ENCODE measurements around the gene MYO1D.

MYO1D gene

DNA sequence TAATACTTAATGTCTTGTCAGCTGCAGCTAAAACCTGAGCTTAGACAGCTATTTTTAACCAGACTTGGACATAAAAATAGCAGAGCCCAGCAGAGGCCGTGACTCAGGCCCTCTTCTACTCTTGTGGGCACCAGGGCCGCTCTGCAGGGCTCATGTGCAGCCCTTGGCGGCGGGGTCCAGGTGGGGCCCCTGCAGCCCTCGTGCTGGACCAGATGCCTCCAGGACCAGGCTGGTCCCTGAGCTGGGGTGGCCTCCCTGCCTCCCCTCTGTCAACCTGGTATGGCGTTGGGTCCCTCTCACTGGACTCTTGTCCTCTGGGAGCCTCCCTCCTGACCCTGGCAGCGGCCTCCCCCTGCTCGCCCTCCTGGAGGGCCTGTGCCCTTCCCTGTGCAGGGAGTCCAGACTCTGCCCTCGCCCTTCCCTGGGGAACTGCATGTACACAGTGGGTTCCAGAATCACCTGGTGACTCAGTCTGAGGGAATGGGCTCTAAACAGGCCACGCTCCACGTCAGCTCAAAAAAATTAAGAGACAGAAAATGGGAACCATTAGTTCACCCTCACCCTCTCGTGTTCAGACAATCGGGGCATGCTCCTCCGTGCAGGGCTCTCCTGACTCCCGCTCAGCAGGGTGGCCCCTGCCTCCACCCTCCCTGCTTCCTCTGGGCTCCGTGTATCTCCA lies 380.4 kb downstream of the MYO1D start:
- peak; percentile 92 for DNase-seq

DNA sequence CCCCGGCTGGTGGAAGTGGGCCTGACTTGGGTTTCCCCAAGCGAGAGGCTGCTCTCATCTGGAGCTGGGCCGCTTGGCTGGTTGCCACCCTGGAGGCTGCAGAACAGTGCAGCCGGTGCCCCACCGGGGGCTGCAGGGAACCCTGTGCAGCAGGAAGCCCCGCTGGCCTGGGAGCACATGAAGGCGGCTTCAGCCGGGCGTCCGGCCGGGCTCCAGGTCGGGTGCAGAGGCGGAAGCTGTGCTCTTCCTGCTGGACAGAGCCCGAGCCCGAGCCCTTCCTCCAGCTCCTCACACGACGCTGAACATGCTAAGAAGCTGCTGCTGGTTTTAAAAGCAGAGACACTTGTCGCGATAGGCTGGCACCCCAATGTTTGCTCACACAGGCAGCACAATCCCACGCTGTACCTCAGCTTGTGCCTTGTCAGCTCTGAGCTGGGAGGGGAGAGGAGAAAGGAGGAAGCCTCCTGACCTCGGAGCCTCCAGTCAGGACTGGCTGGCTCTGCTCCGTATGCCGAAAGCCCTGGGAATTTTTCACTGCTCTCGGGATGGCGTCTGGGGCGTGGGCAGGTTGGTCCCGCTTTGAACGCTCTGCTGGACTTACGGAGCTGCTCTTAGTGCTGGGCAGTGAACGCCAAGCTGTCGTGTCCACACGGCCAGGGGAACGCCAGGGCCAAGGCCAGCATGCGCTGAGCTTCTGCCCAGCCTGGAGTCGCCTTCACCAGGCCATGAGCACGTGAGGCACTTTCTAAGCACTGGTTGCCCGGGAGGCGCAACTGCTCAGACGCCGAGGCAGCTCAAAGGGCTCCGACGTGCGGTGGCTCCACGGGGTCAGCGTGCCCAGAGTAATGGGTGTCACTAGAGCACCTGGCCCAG lies 381.3 kb downstream of the MYO1D start:
- peak; percentile 28 for DNase-seq

DNA sequence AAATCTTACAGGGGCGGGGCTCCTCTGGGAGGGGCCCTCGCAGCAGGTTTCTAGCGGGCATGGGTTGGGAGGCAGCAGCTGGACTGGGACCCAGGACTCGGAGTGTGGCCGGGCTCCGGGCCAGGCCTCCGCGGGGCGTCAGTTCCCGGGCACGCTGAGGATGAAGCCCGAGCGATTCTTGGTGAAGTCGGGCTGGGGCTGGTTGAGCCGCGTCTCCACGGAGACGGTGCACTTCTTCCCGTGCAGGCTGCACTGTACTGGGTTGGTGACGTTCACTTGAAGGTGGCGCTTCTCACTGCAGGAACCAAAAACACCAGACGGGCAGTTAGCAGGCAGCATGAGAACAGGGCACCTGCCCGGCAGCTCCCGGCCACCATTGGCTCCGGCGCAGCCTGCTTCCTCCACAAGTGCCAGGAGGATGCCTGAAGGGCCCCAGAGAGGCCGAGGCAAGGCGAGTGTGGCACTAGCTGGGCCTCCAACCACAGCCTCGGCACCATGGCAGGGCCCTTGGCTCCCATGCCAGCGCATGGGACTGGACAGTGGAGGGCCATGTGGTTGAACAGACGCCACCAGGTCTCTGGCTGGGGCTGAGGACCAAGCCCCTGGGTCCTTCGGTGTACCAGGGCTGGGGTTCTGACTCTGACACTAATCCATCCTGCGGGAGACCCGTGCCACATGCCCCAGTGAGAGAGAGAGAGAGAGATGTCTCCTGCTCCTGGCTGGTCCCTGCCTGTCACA lies 382.1 kb downstream of the MYO1D start:
- no peak for DNase-seq

DNA sequence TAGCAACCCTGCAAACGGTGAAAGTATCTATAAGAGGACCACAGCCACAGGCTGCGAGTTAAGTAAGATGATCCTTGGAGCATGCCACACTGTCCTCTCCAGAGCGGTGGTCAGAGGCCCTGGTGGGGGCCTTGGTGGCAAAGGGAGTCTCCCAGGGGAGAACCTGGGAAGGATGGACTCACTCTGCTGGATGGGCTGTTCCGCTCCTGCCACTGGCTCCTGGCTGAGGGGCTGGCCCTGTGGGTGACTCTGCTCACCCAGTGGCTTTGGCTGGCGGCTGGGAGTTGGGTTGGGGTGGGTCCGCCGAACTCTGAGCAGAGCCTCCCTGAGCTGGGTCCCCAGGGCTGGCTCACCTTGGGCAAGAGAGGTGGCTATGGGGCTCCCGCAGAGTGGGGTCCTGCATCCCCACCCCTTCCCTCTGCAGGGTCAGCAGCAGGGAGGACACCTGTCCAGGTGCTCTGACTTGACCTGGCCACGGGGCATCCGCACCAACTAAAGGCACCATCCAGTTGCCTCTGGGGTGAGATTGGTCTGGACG lies 382.9 kb downstream of the MYO1D start:
- no peak for DNase-seq

DNA sequence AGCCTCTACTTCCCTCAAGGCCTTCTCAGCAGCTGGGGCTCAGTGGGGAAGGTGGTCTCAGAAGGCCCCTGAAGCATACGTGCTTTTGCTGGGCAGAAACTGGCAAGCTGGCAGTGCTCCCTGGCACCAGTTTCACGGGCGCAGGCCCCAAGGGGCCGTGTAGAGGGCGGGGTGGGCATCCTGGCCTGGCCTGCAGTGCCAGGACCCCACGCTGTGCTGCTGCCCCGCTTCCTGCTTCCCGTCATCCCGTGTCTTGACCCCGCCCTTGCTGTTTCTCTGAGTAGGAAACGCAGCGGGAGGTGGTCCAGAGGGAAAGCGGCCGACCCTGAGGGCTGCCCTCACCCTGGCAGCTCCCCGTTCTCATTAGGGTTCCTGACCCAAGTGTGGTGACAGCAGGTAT lies 383.4 kb downstream of the MYO1D start:
- DNase-seq: no peak

DNA sequence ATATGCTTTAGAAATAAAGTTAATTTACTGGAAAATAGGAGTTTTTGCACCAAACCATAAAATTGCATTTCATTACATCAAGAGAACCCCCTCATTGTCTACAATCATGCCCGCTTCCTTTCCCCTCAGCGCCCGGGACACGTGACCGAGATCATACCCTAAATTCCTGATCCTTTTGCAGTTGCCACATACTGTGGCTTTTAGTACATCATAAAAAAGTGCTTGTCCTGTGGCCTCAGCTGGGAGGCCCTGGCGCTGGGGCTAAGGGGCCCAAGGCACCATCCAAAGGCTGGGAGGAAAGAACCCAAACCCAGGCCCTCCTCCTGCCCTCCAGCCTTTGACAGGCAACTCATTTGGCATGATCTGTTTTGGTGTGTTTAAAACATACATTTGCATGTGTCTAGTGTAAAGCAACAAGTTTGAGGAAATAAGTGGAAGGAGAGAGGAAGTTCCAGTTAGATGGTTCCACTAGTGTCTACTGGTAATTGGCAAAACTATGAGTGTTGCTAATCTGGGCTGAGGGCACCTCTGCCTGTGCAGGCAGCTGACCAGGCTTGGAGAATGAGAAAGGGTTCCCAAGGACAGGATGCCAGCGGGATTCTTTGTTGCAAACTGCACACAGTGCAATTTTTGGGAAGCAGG lies 384.2 kb downstream of the MYO1D start:
- DNase-seq: no peak

DNA sequence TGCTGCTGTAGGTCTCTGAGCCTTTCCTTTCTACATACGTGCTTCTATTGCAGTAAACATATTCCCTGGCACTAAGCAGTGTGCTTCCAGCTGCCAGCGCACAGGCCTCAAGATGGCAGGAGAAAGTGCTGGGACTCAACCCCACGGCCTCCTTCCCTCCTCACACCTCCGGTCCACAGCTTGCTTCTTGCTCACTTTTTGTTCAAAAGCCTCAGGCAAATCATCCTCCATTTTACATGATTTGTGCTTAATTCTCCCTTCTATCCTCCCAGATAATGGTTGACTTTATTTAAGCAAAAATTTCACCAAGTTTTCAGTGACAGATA lies 384.7 kb downstream of the MYO1D start:
- no peak for DNase-seq

DNA sequence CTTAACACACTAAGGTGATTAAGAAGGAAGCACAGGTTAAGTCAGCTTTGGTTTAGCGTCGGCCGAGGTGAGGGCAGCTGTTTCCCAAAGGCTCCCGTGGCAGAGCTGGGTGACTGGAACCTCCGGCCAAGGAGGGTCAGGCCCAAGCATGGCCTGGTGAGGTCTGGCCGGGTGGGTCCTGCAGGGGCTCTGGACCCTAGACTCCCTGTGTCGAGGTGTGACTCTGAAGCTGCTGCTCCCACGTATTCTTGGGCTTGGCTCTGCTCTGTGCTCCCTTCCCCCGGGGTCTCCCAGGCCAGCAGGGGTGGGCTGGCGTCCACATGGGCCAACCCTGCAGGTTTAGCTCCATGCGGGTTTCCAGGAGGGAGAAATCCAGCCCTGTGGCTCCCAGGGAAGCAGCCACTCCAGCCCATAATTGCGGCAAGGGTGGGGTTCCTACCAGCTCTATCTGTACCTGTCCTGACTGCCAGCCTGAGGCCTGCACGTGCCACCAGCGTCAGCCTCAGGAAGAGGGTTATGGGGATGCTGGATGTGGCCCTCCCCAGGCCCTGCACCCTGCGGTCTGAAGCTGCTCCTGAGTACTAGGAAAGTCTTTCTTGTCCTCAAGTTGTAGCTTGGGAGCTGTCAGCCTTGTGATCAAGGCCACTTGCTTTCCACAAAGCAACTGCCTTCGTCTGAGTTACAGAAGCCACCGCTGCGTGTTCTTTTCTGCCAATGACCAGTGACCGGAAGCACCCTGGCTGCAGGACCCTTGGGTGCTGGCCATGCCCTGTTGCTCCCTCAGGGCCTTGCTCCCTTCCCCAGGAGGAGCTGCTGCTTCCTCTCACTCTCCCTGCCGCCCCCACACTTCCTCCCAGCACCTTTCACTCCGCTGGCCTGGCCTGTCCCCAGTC lies 385.3 kb downstream of the MYO1D start:
- no peak for DNase-seq

DNA sequence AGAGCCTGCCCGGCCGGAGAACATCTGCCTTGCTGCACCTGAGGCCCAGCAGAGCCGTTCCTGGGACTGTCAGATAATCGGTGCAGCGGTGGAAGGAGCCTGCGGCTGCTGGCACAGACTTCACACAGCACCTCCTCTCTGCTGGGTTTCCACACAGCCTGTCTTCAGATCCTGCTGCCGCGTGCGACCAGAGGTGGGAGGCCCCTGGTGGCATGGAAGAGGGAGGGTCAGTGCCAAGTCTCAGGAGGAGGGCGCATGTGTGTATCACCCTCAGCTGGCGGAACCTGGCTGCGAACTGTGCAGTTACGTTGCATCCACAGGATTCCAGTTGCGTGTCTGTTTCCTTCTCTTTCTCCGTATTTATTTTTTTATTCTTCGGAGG lies 386.8 kb downstream of the MYO1D start:
- no peak for DNase-seq

DNA sequence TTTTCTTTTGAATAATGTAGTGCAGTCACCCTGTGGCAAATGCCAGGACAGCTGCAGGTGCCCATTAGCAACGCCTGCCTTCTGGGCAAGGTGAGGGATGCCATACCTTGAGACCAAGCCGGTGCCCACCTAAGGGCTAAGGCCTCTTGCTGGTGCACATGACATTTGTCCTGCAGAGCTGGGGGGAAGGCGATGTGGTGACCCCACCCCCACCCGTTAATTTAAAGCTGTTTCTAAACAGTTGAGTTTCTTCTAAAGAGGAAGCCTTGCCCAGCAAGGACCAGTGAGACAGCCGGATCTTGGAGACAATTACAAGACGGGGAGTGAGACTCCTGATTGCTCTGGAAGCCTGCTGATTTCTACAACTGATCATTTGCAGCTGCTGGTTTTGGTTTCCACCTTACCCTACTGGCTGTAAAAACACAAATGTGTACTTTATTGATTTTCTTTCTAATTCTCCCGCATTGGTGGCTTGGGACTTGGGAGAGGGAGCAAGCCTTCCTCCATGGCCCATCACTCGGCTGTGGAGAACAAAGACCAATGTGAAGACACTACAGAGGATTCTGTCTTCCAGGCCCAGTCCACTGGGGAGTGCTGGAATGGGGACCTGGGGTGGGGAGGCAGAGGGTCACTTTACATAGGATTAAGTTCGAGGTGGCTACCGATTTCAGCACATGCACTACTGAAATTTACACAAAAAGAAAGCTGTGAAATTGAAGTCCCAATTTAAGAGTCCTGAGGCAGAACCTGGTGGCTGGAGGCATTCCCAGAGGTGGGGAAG lies 387.4 kb downstream of the MYO1D start:
- no peak for DNase-seq

DNA sequence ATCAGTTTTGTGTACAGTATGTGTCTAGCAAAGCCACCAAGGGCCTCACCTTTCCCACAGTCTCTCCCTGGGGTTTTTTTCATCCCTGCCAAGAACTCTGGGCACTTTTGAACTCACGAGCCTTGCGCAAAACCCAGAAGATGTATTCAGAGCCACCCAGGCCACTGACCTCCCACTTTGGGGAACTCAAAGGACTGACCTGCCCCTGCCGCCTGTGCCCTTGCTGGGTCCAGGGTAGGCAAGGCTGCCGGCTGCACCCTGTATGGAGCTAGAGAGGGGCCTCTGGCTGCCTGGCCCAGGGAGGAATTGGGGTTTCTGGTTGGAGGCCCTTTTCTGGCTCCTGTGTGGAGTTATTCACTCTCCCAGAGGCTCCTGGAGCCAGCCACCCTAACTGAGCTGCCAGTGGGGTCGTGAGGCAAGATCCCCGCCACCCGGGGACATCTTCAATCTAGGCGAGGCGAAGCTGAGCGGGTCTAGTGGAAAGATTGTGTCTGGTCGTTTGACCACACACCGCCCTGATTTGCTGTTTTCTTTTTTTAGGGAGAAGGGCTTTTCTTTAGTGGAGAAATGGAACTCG lies 388.2 kb downstream of the MYO1D start:
- DNase-seq: no peak

DNA sequence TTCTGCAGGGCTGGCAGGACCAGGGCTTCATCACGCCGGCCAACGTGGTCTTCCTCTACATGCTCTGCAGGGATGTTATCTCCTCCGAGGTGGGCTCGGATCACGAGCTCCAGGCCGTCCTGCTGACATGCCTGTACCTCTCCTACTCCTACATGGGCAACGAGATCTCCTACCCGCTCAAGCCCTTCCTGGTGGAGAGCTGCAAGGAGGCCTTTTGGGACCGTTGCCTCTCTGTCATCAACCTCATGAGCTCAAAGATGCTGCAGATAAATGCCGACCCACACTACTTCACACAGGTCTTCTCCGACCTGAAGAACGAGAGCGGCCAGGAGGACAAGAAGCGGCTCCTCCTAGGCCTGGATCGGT lies 388.8 kb downstream of the MYO1D start:
- no peak for DNase-seq

DNA sequence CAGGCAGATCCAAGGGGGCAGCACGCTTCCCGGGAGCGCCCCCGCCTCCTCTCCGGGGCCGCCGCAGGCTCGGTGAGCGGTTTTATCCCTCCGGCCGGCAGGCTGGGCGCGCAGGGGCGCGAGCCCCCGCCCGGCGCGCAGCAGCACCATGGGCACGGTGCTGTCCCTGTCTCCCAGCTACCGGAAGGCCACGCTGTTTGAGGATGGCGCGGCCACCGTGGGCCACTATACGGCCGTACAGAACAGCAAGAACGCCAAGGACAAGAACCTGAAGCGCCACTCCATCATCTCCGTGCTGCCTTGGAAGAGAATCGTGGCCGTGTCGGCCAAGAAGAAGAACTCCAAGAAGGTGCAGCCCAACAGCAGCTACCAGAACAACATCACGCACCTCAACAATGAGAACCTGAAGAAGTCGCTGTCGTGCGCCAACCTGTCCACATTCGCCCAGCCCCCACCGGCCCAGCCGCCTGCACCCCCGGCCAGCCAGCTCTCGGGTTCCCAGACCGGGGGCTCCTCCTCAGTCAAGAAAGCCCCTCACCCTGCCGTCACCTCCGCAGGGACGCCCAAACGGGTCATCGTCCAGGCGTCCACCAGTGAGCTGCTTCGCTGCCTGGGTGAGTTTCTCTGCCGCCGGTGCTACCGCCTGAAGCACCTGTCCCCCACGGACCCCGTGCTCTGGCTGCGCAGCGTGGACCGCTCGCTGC lies 389.3 kb downstream of the MYO1D start:
- no peak for DNase-seq

DNA sequence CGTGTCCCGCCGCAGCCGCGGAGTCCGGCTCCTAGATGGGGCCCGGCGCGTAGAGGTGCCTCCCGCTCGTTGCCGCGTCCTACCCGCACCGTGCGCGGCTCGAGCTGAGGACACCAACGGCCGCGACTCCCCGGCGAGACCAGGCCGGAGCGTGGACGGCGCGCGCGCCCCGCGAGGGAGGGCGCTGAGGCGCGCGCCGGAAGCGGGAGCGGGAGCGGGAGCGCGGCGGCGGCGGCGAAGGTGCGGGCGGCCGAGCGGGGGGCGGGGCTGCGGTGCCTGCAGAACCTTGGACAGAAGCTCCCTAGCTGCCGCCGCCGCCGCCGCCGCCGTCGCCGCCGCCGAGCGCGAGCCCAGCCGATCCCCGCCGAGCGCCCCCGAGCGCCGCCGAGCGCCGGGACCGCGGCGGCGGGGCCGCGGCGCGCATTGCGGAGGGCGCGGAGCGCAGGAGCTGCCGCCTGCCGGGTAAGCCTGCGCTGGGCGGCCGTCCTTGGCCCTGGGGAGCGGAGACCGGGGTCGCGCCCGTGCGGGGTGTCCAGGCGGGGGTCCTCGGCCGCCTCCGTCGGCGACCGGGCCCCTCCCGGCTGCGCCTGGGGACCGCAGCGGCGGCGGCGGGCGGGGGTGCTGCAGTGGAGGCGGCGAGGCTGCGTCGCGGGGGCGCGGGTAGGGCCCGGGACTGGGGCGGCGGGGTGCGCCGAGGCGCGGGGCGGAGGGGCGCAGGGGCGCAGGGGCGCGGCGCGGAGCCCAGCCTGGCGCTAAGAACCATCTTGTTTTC lies 390.0 kb downstream of the MYO1D start, which contains the start of gene CDK5R1:
CDK5R1 (plus strand) TSS at position 293 of the 772 bp plus-strand sequence. CDS start 628 bp downstream, outside the sequence.
- peak; percentile 66 for DNase-seq

DNA sequence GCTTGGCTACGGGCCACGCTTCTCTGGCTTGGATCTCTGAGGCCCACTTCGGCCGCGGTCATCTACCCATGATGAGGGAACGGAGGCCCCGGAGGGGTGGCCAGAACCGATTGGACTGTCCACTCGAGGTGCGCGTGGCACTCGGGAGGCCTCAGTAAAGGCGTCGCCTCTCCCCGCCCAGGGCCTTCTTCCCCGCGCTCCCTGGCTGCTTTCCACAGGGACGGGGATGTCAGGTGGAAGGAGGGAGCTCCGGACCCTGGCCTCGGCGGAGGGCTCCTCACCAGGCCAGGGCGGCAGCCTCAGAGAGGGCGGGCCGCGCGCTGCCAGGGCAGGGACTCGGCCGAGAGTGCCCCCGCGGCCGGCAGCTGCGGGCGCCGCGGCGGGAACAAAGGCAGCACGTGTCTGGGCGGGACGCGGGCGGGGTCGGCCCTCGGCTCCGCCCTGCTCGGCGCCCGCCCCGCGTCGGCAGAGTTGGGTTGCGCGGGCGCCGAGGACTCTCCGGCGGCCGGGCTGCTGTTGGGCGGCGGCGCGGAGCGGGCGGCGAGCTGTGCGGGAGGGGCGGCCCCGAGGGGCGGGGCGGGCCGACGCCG lies 390.7 kb downstream of the MYO1D start:
- peak; percentile 68 for DNase-seq

DNA sequence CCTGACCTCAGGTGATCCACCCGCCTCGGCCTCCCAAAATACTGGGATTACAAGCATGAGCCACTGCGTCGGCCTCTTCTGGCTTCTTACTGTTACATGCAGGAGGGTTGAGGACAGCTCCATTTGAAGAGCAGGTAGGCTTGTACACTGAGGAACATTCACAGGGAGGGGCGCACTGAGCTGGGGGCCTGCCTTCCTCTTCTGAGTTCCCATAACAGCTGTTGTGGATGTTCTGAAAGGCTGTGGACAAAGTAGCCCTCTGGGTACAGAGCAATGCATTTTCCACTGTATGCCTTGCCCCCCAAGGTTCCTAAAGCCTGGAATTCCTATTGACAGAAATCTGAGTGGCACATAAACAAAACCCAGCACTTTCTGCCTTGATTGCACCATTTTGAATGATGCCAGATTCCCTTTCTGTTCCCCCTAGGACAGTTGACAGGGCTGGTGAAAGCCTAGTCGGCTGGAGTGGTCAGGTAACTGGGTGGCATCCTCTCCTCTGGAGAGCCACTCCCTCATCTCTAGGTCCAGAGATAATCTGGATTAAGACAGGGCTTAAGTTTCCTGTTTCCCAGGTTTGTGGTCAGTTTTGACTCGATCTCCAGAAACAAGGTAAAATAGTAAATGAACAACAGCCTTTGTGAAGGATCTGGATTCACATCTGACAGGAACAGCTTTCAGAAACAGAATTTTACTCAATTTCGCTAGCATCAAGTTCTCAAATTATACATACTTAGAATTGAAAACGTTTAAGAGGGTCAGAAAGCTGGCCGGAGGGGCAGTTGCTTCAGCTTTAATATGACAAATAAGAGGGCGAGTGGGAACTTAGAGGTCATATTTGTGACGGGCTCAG lies 391.4 kb downstream of the MYO1D start:
- DNase-seq: no peak

DNA sequence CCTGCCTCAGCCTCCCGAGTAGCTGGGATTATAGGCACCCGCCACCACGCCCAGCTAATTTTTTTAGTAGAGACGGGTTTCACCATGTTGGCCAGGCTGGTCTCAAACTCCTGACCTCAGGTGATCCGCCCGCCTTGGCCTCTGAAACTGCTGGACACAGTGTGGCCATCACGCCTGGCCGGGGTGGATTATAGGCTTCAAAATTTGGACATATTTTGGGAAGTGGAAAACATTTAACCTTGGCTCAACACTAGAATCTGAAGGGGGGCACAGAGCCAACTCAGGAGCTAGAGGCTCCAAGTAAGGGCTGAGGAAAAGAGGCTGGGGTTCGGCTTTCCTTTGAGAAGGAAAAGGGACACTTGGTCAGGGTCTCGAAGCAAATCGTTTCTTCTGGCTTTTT lies 392.3 kb downstream of the MYO1D start:
- no peak for DNase-seq

DNA sequence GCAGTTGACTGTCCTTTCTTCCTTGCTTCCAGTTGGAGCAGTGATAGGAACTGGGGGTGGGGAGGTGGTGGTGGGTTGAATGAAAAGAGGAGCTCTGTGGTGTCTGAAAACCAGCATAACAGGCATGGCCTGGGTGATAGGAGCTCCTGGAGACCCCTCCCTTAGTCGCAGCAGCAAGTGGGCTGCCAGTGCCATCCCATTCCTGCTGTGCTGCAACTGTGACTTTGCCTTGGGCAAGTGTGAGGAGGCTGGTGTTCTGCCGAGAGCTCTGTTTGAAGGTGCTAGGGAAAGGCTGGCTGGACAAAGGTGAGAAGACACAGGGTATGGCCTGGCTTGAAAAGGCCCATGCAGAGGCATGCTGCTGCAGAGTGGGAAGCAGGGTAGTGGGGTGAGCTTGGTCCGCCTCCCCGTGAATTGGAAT lies 392.9 kb downstream of the MYO1D start:
- DNase-seq: no peak
